Upper lobe of left lung (tissue), 4 donors: Measurements from ENCODE around the gene PRAME.

Source experiments
- EP300 ChIP-seq, 4 donors: sonication (generic); formaldehyde crosslinking; IDR thresholded peaks; one replicate each; pipeline ENCODE4 v1.5.1; 2017; ENCODE audit warnings: antibody characterized with exemption in 4 of 4, control low read depth in 2 of 4
- POLR2A ChIP-seq, 4 donors: fragments of 450-650 bp; IDR thresholded peaks; one replicate each; pipeline ENCODE4 v1.5.1; 2016 to 2017; ENCODE audit warnings: antibody characterized with exemption in 4 of 4, mild to moderate bottlenecking in 2 of 4
- POLR2AphosphoS5 ChIP-seq, 2 donors: sonication (generic); formaldehyde crosslinking; IDR thresholded peaks; one replicate each; pipeline ENCODE4 v1.5.1; 2017; ENCODE audit warnings: antibody characterized with exemption in 2 of 2
- TF ChIP-seq, protein P1 (sequence below), 6 experiments: fragments of 450-650 bp in 4 of 6; fragments of 200-600 bp in 2 of 6; sonication (generic) in 2 of 6; IDR thresholded peaks; one replicate each; pipeline ENCODE4 v1.5.1; 2016 to 2019; ENCODE audit warnings: antibody characterized with exemption in 6 of 6

- TF ChIP-seq, protein P1, sequence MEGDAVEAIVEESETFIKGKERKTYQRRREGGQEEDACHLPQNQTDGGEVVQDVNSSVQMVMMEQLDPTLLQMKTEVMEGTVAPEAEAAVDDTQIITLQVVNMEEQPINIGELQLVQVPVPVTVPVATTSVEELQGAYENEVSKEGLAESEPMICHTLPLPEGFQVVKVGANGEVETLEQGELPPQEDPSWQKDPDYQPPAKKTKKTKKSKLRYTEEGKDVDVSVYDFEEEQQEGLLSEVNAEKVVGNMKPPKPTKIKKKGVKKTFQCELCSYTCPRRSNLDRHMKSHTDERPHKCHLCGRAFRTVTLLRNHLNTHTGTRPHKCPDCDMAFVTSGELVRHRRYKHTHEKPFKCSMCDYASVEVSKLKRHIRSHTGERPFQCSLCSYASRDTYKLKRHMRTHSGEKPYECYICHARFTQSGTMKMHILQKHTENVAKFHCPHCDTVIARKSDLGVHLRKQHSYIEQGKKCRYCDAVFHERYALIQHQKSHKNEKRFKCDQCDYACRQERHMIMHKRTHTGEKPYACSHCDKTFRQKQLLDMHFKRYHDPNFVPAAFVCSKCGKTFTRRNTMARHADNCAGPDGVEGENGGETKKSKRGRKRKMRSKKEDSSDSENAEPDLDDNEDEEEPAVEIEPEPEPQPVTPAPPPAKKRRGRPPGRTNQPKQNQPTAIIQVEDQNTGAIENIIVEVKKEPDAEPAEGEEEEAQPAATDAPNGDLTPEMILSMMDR (IDR thresholded peaks at IDR 0.05) = no peak
- TF ChIP-seq POLR2A (IDR thresholded peaks at IDR 0.05) (no peak), EP300 (IDR thresholded peaks at IDR 0.05) (no peak), POLR2AphosphoS5 (IDR thresholded peaks at IDR 0.05) (no peak)
Measured at GRCh38 chr22:22573047-22573889, 14.2 kb upstream of the PRAME start.
